ENCODE measurements around the gene NUP188. TPM values are rescaled to one million over a fixed set of nuclear protein-coding genes. Genes with fewer than 3 reads are reported as not detected.
A peak's percentile ranks its signal among the peaks of the same experiment; 100 is the strongest.

The NUP188 gene
- total and polyA plus RNA-seq, 2 donors (not counting 1 experiment from before 2014, with no cell fraction given) = 42.8 to 83.6 TPM

- Histone ChIP-seq H2AFZ (ENCODE audit: insufficient read depth, low read depth, low read length, poor library complexity, severe bottlenecking) (no peak overlapping the region), H3K36me3 (replicated peaks in 1 of 2; ENCODE audit: control extremely low read depth in 1 of 2, control insufficient read depth in 1 of 2, extremely low read depth in 1 of 2, insufficient read depth in 2 of 2, low read length in 1 of 2) (peaks cover 0 to 18% of the 10 kb centered on the region in 2 experiments), H3K9ac (ENCODE audit: low read length) (no peak overlapping the region), H3K79me2 (ENCODE audit: control insufficient read depth, insufficient read depth, low read length) (peaks cover under 1% of the 10 kb centered on the region), H3K27ac (ENCODE audit: low read length in 2 of 2) (no peak overlapping the region), H3K27me3 (replicated peaks in 1 of 4; ENCODE audit: control extremely low read depth in 1 of 4, control insufficient read depth in 3 of 4, insufficient read depth in 4 of 4, low read length in 3 of 4) (peaks cover 0 to 5% (median 0%) of the 10 kb centered on the region in 4 experiments), H4K20me1 (ENCODE audit: control insufficient read depth, insufficient read depth, low read length, poor library complexity, severe bottlenecking) (no peaks in the 10 kb centered on the region), H3K9me3 (ENCODE audit: control extremely low read depth in 1 of 3, control insufficient read depth in 2 of 3, insufficient read depth in 1 of 3, low read length in 2 of 3) (no peaks in the 10 kb centered on the region), H3K4me1 (ENCODE audit: control insufficient read depth in 2 of 2, insufficient read depth in 2 of 2, low read length in 2 of 2) (peaks cover 13% of the 10 kb centered on the region in 2 donors), H3K4me2 (replicated peaks; ENCODE audit: low read depth, low read length, poor library complexity, severe bottlenecking) (no peak overlapping the region), H3K4me3 (ENCODE audit: control extremely low read depth in 1 of 5, extremely low read depth in 1 of 5, insufficient read depth in 1 of 5, low read depth in 2 of 5, low read length in 4 of 5) (no peak overlapping the region)
- Mint-ChIP-seq H3K4me3 (no peak overlapping the region), H3K4me1 (peaks cover 4% of the 10 kb centered on the region), H3K27ac (no peak overlapping the region), H3K9me3 (ENCODE audit: insufficient read depth) (no peaks in the 10 kb centered on the region), H3K27me3 (peaks cover 2% of the 10 kb centered on the region)
- intact Hi-C loops (cut with micrococcal nuclease) = no loop called here
- DNase-seq = no peak
- ChIA-PET POLR2A (no interaction called here), CTCF (interaction anchor here (0.6 to 1.3 kb wide), 2 partner anchors 9 to 281 kb away, joined by 4 to 5 read pairs; no protein-coding TSS in a partner anchor)
- ATAC-seq (ENCODE audit: low read depth) = no peak
- WGBS (ENCODE audit: insufficient coverage) = 96% methylated on average over 2 of the region's 14 CpGs
- TF ChIP-seq CTCF (IDR thresholded peaks at IDR 0.05) (no peak), EZH2 (IDR thresholded peaks at IDR 0.05; ENCODE audit: borderline replicate concordance, insufficient read depth, low read depth, low read length, poor library complexity, severe bottlenecking) (no peak)
These were observed 28.0 kb upstream of the NUP188 start for GRCh38 chr9:128919402-128920089.

GRCh38 chr9:128920381-128921058 lies 27.0 kb upstream of the NUP188 start, which contains the start of gene PHYHD1:
TSS of gene PHYHD1 (plus strand) at chr9:128920982. CDS start at chr9:128922324, 1,342 bp downstream.
- no peaks in the 10 kb centered on the region for H3K79me2 ChIP-seq (ENCODE audit: control insufficient read depth, insufficient read depth, low read length)
- intact Hi-C loops (cut with micrococcal nuclease) = no loop called here
- H3K4me1 ChIP-seq (ENCODE audit: control insufficient read depth in 2 of 2, insufficient read depth in 2 of 2, low read length in 2 of 2) = peaks cover 13% of the 10 kb centered on the region in 2 donors
- CTCF ChIA-PET = no interaction called here
- no peak within 1 kb of the TSS for H3K9ac ChIP-seq (ENCODE audit: low read length)
- H3K4me3 ChIP-seq (ENCODE audit: control extremely low read depth in 1 of 5, extremely low read depth in 1 of 5, insufficient read depth in 1 of 5, low read depth in 2 of 5, low read length in 4 of 5) = no peak within 1 kb of the TSS
- 70% methylated on average over 12 of the region's 13 CpGs for WGBS (ENCODE audit: insufficient coverage)
- Mint-ChIP-seq H3K27ac (no peak within 1 kb of the TSS), H3K4me1 (peaks cover 4% of the 10 kb centered on the region), H3K27me3 (peaks cover 2% of the 10 kb centered on the region), H3K4me3 (no peak within 1 kb of the TSS), H3K9me3 (ENCODE audit: insufficient read depth) (no peaks in the 10 kb centered on the region)
- TF ChIP-seq EZH2 (IDR thresholded peaks at IDR 0.05; ENCODE audit: borderline replicate concordance, insufficient read depth, low read depth, low read length, poor library complexity, severe bottlenecking) (no peak), CTCF (IDR thresholded peaks at IDR 0.05) (no peak)
- peak within 1 kb of the TSS; percentile 71 for H2AFZ ChIP-seq (ENCODE audit: insufficient read depth, low read depth, low read length, poor library complexity, severe bottlenecking)
- H4K20me1 ChIP-seq (ENCODE audit: control insufficient read depth, insufficient read depth, low read length, poor library complexity, severe bottlenecking) = no peaks in the 10 kb centered on the region
- H3K27ac ChIP-seq (ENCODE audit: low read length in 2 of 2) = peak within 1 kb of the TSS in 1 of 2 donors; percentile 64
- ATAC-seq (ENCODE audit: low read depth) (no peak), DNase-seq (no peak)
- H3K36me3 ChIP-seq (replicated peaks in 1 of 2; ENCODE audit: control extremely low read depth in 1 of 2, control insufficient read depth in 1 of 2, extremely low read depth in 1 of 2, insufficient read depth in 2 of 2, low read length in 1 of 2) = peaks cover 0 to 18% of the 10 kb centered on the region in 2 experiments
- H3K4me2 ChIP-seq (replicated peaks; ENCODE audit: low read depth, low read length, poor library complexity, severe bottlenecking) = peak within 1 kb of the TSS; percentile 60
- POLR2A ChIA-PET = no interaction called here
- peaks cover 0 to 5% (median 0%) of the 10 kb centered on the region in 4 experiments for H3K27me3 ChIP-seq (replicated peaks in 1 of 4; ENCODE audit: control extremely low read depth in 1 of 4, control insufficient read depth in 3 of 4, insufficient read depth in 4 of 4, low read length in 3 of 4)
- no peaks in the 10 kb centered on the region for H3K9me3 ChIP-seq (ENCODE audit: control extremely low read depth in 1 of 3, control insufficient read depth in 2 of 3, insufficient read depth in 1 of 3, low read length in 2 of 3)

Data from B cell (primary cell).